IPS-NIHi7 (cell line): Measurements from ENCODE around the gene ZC3H8.
"Not testable (repeated sequence)": the region's sequence is repeated elsewhere in the genome, so short reads cannot be mapped to it uniquely, and the experiment has no call there.

Experiments
- DNase-seq: peaks from one replicate; pipeline ENCODE4 v3.0.0; 2012; ENCODE audit warnings: mixed read lengths; ENCODE audit errors: extremely low spot score

Gene ZC3H8

DNA sequence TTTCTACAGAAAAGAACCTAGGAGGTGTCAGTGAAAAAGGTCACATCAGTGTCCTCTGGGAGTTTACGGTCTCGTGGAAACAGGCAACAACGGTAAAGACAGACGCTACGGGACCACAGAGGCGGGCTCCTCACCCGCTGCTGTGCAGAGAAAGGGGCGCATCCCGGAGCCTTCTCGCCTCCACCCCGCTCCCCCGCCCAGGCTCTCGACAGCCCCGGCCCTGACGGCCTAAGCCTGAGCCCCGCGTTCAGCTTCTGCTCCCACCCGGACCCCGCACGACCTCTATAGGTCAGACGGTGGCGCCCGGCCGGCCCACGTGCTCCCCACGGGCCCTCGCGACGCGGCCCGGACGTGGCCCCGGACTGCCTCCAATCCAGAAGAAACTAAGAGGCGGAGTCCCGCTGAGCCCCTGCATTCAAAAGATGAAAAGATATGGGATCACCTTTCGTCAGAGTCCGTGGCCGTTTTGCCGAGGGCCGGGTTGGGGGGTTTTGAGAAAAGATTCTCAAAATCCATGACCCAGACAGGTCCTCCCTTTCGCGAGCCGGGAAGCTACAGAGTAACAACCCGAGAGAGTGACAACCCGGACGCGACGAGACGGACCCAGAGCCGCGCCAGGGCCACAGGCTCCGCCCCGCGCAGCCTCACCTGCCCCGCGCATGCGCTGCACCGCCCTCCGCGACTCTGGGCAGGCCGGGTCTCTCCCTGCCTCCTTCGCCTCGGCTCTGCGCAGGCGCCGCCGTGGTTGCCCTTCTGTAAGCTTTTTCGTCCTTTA is at the start of gene ZC3H8:
TSS of gene ZC3H8 (minus strand) at position 577 of the 775 bp plus-strand sequence. CDS start at position 516, 61 bp downstream.
- peak; percentile 100 for DNase-seq

GRCh38 chr2:112304298-112304941 is 49.6 kb upstream of the ZC3H8 start:
- no peak for DNase-seq

GRCh38 chr2:112301973-112302372 is 47.1 kb upstream of the ZC3H8 start:
- DNase-seq = no peak

DNA sequence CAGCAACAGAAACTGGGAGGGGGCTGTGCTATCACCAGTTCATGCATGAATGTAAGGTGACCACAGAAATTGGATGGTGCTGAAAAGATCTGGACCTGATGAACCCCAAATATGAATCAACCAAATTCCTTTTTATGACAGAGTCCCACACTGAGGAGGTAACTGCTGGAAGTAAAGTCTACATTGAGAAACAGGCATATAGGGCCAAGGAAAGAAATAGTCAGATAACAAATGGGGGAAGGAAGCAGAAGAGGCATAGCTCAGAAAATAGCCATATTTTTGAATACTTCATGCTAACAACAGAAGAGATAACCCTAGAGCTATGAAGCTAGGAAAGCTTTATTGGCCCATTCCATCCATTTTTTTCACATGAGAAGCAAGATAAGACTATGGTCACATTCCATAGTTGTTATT is 46.3 kb upstream of the ZC3H8 start:
- no peak for DNase-seq

DNA sequence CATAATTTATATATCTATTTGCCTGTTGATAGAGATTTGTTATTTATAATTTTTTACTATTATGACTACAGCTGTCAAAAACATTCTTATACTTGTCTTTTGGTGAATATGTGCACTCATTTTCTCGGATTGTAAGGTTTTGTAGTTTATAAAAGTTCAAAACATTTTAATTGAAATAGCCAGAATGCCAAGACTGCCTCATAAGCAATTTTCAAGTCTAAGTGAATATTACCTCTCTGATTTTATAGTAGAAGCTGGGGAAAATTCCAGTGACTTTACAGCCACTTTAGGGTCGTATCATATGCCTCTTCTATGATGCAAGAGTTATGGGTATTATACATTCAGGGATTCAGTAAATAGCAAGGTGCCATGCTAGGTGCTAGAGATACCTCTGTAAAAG is 41.6 kb upstream of the ZC3H8 start:
- DNase-seq = no peak

DNA sequence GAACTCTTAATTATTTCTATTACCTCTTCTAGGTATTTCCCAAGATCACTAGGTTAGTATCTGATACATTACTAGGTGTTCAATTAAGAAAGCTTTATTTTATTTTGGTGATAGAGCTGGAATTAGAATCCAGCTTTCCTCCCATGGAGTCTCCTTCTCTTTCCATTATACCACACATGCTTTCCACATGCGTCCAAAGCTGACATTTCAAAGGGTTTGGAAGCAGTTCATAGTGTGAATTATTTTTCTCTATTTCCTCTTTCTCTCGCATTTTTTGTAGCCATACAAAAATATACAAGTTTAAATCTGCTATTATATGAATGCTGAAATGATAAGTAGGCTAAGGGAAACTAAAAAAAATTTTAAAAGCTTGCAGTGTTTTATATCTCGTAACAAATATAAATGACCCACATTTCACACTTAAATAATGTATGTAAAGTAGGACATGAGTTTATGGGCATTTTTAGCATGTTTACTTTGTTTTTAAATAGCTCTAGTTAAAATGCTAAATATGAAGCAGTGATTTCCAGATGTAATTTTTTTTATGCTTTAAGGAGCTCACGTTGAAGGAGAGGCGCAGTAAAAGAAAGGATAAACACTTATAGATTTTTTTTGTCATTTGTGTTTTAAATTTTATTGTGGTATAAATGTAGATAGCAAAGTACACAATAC is 40.7 kb upstream of the ZC3H8 start:
- no peak for DNase-seq

DNA sequence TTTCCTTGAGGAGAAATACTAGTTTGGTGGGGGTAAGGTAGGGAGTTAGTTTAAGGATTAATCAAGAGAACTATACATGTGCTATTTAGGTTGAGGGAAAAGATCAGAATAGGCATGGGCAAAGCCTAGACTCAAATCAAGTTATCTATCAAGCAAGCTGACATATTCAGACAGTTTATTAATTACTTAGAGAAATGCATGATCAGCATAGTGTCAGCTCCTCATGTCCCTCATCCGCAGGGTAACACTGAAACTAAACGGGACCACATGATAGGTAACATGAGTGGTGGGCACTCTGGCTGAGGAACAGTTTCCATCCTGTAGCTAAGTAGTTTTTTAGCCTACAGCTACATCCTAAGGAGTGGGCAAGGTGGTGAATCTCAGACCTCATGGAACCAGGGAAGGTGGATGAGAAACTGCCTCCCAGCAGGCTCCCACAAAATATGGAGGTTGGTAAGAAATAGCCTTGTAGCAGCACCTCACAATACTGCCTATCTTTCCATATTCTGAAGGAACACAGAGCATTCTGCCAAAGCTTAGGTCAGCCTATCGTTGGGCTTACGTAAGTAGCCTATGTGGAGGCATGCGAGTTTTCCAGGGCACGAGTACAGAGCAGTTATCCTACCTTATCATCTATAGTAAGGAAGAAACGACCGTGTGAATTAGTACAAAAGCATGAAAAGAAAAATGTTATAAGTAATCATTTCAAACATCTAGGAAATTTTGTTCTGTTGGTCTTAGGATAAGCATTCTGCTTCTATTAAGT is 39.0 kb upstream of the ZC3H8 start:
- DNase-seq = no peak

DNA sequence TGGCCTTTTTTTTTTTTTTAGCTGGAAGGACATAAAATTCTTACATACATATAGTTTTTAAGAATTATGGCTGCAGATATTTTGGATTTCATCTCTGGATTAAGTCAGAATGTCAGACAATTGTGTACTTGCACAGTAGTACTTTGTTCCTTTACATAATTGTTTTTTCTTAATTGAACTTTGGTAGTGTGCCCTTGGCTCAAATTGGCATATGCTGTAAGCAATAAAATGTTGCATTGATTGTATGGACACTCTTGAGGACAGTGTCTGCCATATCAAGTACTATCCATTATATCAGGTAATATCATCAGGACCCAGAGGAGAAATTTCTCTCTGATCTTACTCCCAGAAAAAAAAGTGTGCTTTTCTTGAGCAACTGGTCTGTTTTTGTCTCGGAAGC is 35.8 kb upstream of the ZC3H8 start:
- DNase-seq = no peak

DNA sequence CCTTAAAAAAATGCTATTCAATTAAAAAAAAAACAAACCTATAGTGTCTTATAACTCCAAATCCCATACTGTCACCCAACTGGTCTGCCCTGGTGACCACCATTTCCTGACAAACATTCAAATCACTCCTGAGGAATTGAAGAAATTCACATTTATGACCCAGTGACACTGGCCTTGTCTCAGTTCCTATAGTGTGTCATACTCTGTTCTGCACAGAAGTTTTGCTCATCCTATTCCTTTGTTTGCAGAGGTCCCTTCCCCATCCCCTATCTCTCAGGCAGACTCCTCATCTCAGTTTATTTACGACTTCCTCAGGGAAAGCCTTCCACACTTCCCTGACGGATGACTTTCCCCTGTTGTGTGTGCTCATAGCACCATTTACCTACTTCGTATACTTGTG is 35.2 kb upstream of the ZC3H8 start:
- DNase-seq = no peak

DNA sequence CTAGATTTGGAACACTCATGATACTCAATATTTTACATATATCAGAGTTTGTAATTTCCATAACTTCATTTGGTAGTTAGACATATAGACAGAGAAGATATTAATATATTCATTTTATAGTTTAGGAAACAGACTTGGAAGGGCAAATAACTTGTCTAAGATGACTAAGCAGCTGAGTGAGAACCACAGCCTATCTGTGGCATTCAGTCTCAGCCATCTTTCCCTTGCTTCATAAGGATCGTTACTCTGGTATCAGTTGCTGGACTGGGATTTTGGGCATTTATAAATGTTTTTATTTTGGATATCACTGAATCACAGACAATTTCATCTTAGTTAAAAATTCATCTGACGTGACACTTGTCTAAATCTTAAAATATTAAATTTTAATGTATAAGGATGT is 28.7 kb upstream of the ZC3H8 start:
- not testable (repeated sequence) for DNase-seq

DNA sequence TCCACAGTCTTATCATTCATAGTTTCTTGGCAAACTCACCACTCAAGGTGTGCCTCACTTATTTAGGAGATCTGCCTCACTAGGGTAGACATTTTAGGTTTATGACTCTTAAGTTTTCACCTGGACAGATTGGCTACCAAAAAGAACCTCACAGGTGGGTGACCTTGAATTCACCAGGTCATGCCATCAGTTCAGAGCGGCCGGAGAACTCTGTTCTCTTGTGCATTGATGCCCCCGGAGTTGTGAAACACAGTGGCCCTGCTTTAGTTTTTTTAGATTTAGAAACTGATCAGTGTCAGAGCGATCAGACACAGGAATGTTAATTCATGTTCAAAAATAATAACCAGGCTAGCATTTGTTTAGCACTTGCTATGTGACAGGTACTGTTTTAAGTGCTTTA is 27.2 kb upstream of the ZC3H8 start:
- not testable (repeated sequence) for DNase-seq

GRCh38 chr2:112277596-112278220 is 22.9 kb upstream of the ZC3H8 start:
- no peak for DNase-seq

GRCh38 chr2:112276954-112277353 is 22.1 kb upstream of the ZC3H8 start:
- DNase-seq = no peak

GRCh38 chr2:112275887-112276773 is 21.3 kb upstream of the ZC3H8 start:
- peak; percentile 91 for DNase-seq

GRCh38 chr2:112275311-112275886 is 20.6 kb upstream of the ZC3H8 start, which contains the start of gene ZC3H6:
TSS of gene ZC3H6 (plus strand) at chr2:112275597. CDS start at chr2:112275995, 398 bp downstream.
- peak; percentile 93 for DNase-seq

DNA sequence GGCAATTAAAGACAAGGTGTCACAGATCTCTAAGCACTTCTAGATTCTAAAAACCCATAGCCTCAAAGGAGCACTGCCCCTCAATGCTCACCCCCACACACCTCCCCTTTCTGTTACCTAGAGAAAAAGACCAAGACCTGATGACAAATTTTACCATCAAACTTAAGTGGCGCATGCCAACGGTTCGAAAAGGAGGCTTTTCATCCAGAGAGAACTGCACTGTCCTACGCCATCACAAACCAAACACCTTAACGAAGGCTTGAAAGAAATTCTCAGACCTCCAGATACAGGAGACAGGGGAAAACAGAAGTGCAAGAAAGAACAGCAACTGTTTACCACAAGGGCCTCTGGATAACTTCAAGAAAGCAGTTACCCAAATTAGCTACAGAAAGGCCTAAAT is 18.5 kb upstream of the ZC3H8 start:
- no peak for DNase-seq

DNA sequence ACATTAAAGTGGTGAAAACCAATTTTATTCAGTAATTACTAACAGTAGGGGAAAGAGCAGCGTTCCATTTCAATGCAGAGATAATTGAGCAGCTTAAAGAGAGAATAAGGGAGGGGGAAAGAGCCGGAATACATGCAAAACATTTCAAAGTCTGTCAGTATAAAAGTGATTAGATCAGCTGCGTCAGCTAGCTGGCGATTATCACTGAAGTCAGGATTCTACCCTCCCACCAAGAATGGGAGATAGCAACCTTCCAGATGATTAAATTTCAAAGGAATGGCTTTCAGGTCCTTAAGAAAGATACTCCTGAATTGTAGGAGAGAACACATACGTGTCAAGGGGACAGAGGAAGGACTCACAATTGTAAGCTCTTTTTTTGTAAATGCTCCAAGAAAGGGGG is 17.8 kb upstream of the ZC3H8 start:
- DNase-seq = no peak

- no peak for DNase-seq
These were observed 13.7 kb upstream of the ZC3H8 start for GRCh38 chr2:112268547-112268946.

DNA sequence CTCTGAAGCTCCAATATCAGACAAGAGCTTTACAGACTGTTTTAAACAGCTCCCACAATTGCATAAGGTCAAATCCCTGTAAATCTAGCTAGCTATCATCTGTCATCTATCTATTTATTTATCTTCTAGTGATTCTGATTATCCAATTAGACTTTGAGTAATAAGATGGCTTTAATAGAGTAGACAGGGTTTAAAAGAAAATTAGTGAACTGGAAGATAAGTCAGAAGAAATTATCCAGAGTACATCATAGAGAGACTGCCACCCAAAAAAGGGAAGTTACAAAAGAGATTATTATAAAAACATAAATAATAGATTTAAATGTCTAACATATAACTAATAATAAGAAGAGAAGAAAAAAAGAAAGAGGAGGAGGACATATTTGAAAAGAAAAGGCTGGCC is 8.0 kb upstream of the ZC3H8 start:
- no peak for DNase-seq

- DNase-seq = no peak
These were observed 5.4 kb upstream of the ZC3H8 start for GRCh38 chr2:112260295-112260625.
